ENCODE data around the gene SLC35E4. TPM values are rescaled to one million over a fixed set of nuclear protein-coding genes. Genes with fewer than 3 reads are reported as not detected.

SLC35E4 gene
- total and polyA plus RNA-seq, 2 donors from 2014 or later = 1.8 to 3.2 TPM

DNA sequence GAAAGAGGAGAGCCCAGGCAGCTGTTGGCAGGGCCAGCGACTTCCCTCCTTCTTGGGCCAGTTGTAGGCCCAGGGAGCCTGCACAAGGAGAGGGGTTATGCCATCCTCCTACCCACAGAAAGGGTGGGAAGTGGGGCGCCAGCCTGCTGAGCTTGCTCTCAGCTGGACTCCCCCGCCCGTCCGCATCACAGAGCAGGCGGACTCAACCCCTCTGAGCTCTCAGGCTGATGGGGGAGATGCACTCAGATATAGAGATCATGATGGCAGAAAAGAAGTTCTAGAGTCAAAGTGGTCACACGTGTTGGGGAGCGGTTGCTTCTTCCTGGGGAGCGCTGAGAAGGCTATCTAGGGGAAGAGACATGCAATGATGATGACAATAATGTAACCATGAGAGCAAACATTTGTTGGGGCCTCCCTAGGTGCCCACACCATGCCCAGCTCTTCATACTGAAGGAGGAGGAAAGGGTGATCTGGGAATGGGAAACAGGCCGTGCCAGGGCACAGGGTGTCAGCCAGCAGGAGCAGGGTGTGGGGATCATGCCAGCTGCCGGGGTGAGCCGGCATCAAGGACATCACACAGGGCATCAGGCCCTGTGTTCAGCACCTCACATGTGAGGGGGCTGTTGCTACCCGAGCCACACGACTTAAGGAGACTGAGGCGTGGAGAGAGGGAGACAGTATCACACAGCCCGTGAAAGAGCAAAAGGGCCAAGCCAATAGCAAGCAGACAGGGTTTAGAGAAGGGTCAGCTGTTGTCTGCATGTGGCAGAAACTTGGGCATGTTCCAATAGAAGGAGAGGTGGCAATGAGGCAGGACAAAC is 7.7 kb downstream of the SLC35E4 start:
- DNase-seq = peak in 1 of 5 donors; percentile 41

DNA sequence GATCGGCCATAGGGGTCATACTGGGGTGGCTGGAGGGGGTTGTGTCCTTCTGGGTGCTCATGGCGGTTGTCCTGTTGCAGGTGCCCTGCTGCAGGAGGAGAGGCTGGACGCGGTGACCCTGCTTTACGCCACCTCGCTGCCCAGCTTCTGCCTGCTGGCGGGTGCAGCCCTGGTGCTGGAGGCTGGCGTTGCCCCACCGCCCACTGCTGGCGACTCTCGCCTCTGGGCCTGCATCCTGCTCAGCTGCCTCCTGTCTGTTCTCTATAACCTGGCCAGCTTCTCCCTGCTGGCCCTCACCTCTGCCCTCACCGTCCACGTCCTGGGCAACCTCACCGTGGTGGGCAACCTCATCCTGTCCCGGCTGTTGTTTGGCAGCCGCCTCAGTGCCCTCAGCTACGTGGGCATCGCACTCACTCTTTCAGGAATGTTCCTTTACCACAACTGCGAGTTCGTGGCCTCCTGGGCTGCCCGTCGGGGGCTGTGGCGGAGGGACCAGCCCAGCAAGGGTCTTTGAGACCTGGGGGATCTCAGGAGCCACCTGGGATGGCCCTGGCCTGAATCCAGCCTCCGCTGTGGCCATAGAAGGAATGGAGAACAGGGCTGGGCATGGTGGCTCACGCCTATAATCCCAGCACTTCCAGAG is 11.1 kb downstream of the SLC35E4 start:
- no peak overlapping the region for H3K9ac ChIP-seq (ENCODE audit: low read length in 3 of 3)
- TF ChIP-seq, protein P1, sequence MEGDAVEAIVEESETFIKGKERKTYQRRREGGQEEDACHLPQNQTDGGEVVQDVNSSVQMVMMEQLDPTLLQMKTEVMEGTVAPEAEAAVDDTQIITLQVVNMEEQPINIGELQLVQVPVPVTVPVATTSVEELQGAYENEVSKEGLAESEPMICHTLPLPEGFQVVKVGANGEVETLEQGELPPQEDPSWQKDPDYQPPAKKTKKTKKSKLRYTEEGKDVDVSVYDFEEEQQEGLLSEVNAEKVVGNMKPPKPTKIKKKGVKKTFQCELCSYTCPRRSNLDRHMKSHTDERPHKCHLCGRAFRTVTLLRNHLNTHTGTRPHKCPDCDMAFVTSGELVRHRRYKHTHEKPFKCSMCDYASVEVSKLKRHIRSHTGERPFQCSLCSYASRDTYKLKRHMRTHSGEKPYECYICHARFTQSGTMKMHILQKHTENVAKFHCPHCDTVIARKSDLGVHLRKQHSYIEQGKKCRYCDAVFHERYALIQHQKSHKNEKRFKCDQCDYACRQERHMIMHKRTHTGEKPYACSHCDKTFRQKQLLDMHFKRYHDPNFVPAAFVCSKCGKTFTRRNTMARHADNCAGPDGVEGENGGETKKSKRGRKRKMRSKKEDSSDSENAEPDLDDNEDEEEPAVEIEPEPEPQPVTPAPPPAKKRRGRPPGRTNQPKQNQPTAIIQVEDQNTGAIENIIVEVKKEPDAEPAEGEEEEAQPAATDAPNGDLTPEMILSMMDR (IDR thresholded peaks at IDR 0.05; ENCODE audit: borderline replicate concordance, extremely low read depth, insufficient read depth) = no peak
- FAIRE-seq = no peak
- H3K4me3 ChIP-seq (ENCODE audit: low read length in 3 of 3) = no peak overlapping the region
- intact Hi-C loops (cut with DNase I) = no loop called here
- H3K27me3 ChIP-seq (ENCODE audit: control insufficient read depth, insufficient read depth, low read length) = no peaks in the 10 kb centered on the region
- peak in 1 of 5 donors; percentile 48 for DNase-seq
- no peaks in the 10 kb centered on the region for H3K4me1 ChIP-seq (ENCODE audit: control insufficient read depth in 2 of 3, insufficient read depth in 2 of 3, low read depth in 1 of 3, low read length in 3 of 3)
- H3K27ac ChIP-seq (ENCODE audit: low read depth in 2 of 2, low read length in 2 of 2) = no peak overlapping the region
- H3K36me3 ChIP-seq (ENCODE audit: control insufficient read depth in 2 of 3, insufficient read depth in 3 of 3, low read length in 3 of 3) = no peaks in the 10 kb centered on the region
- H3K9me3 ChIP-seq (ENCODE audit: control insufficient read depth in 2 of 3, insufficient read depth in 1 of 3, low read length in 3 of 3) = no peaks in the 10 kb centered on the region

More for the DNA sequence above, 7.7 kb downstream of the SLC35E4 start:
- intact Hi-C loops (cut with DNase I) = no loop called here
- Histone ChIP-seq H3K27ac (ENCODE audit: low read depth in 2 of 2, low read length in 2 of 2) (no peak overlapping the region), H3K9me3 (ENCODE audit: control insufficient read depth in 2 of 3, insufficient read depth in 1 of 3, low read length in 3 of 3) (no peaks in the 10 kb centered on the region), H3K9ac (ENCODE audit: low read length in 3 of 3) (no peak overlapping the region), H3K27me3 (ENCODE audit: control insufficient read depth, insufficient read depth, low read length) (no peaks in the 10 kb centered on the region), H3K36me3 (ENCODE audit: control insufficient read depth in 2 of 3, insufficient read depth in 3 of 3, low read length in 3 of 3) (no peaks in the 10 kb centered on the region), H3K4me1 (ENCODE audit: control insufficient read depth in 2 of 3, insufficient read depth in 2 of 3, low read depth in 1 of 3, low read length in 3 of 3) (no peaks in the 10 kb centered on the region), H3K4me3 (ENCODE audit: low read length in 3 of 3) (no peak overlapping the region)
- TF ChIP-seq, protein P1 (IDR thresholded peaks at IDR 0.05; ENCODE audit: borderline replicate concordance, extremely low read depth, insufficient read depth) = no peak
- FAIRE-seq = no peak

DNA sequence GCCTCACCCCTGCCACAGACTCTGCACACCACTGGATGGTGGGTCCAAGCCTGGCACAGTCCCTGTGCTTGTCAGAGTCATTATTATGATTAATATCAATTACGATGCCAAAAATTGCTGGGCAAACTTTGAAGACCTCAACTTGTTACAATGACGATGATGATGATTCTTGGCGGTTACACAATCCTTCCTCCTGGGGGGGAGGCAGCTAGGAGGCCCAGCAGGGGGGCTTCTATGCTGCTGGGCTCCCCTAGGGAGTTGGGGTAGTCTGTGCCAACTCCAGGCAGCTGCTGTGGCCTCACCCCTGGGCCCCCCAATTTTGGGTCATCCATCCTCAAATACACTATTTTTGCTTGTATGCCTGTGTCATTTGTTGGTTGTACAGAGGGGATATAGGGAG is 12.0 kb downstream of the SLC35E4 start:
- no peaks in the 10 kb centered on the region for H3K4me1 ChIP-seq (ENCODE audit: control insufficient read depth in 2 of 3, insufficient read depth in 2 of 3, low read depth in 1 of 3, low read length in 3 of 3)
- TF ChIP-seq, protein P1 (IDR thresholded peaks at IDR 0.05; ENCODE audit: borderline replicate concordance, extremely low read depth, insufficient read depth) = no peak
- no peaks in the 10 kb centered on the region for H3K9me3 ChIP-seq (ENCODE audit: control insufficient read depth in 2 of 3, insufficient read depth in 1 of 3, low read length in 3 of 3)
- no peak overlapping the region for H3K4me3 ChIP-seq (ENCODE audit: low read length in 3 of 3)
- no peak overlapping the region for H3K9ac ChIP-seq (ENCODE audit: low read length in 3 of 3)
- no peak overlapping the region for H3K27ac ChIP-seq (ENCODE audit: low read depth in 2 of 2, low read length in 2 of 2)
- no peaks in the 10 kb centered on the region for H3K36me3 ChIP-seq (ENCODE audit: control insufficient read depth in 2 of 3, insufficient read depth in 3 of 3, low read length in 3 of 3)
- intact Hi-C loops (cut with DNase I) = no loop called here
- FAIRE-seq (no peak), DNase-seq (peak in 1 of 5 donors; percentile 25)
- no peaks in the 10 kb centered on the region for H3K27me3 ChIP-seq (ENCODE audit: control insufficient read depth, insufficient read depth, low read length)
